GM12878 (cell line): ENCODE data around the gene ZFP36. TPM values are rescaled to one million over a fixed set of nuclear protein-coding genes. Genes with fewer than 3 reads are reported as not detected.

Experiments used
- BHLHE40 ChIP-seq, 2 experiments: fragments of 450-650 bp in 1 of 2; IDR thresholded peaks; 2 replicates each; pipeline ENCODE4 v1.6.1; 2011 to 2017; ENCODE audit warnings: low read depth in 2 of 2, borderline replicate concordance in 1 of 2, improper control_type of control experiment in 1 of 2, low read length in 1 of 2, mild to moderate bottlenecking in 1 of 2
- CBFB ChIP-seq: IDR thresholded peaks from 2 replicates; pipeline ENCODE4 v1.6.1; 2016; ENCODE audit warnings: antibody characterized with exemption, low read depth
- DPF2 ChIP-seq: fragments of 450-650 bp; IDR thresholded peaks from 2 replicates; pipeline ENCODE4 v1.6.1; 2017; ENCODE audit warnings: mild to moderate bottlenecking
- GATAD2B ChIP-seq: fragments of 450-650 bp; conservative IDR thresholded peaks from 2 replicates; pipeline ENCODE4 v1.6.1; 2017; ENCODE audit warnings: low read depth, mild to moderate bottlenecking, moderate library complexity
- IKZF2 ChIP-seq, 2 experiments: fragments of 450-650 bp; IDR thresholded peaks; 2 replicates each; pipeline ENCODE4 v1.6.1; 2017; ENCODE audit warnings: mild to moderate bottlenecking in 2 of 2, moderate library complexity in 2 of 2
- MTA2 ChIP-seq: fragments of 450-650 bp; IDR thresholded peaks from 2 replicates; pipeline ENCODE4 v1.6.1; 2016; ENCODE audit warnings: low read depth, mild to moderate bottlenecking, moderate library complexity
- MXI1 ChIP-seq: fragments of 150-350 bp; IDR thresholded peaks from 2 replicates; pipeline ENCODE4 v1.6.1; 2011; ENCODE audit warnings: low read depth, mild to moderate bottlenecking, inconsistent platforms, low read length, improper control_type of control experiment
- NRF1 ChIP-seq: conservative IDR thresholded peaks from 2 replicates; pipeline ENCODE4 v1.6.1; 2011; ENCODE audit warnings: mild to moderate bottlenecking, low read depth, low read length, improper control_type of control experiment
- POLR2A ChIP-seq: IDR thresholded peaks from 2 replicates; pipeline ENCODE4 v1.6.1; 2011; ENCODE audit warnings: low read depth, mild to moderate bottlenecking, low read length
- RAD51 ChIP-seq: fragments of 450-650 bp; IDR thresholded peaks from 2 replicates; pipeline ENCODE4 v1.6.1; 2016; ENCODE audit warnings: moderate library complexity, mild to moderate bottlenecking, inconsistent platforms
- ZNF24 ChIP-seq: fragments of 450-650 bp; IDR thresholded peaks from 2 replicates; pipeline ENCODE4 v1.6.1; 2017; ENCODE audit warnings: antibody characterized with exemption, mild to moderate bottlenecking
- ZSCAN29 ChIP-seq: fragments of 450-650 bp; IDR thresholded peaks from 2 replicates; pipeline ENCODE4 v1.6.1; 2017; ENCODE audit warnings: mild to moderate bottlenecking, moderate library complexity
- polyA plus RNA-seq, 11 experiments: library from polyadenylated mRNA; depleted of rRNA in 4 of 11; unstranded in 6 of 11; stranded (reverse) in 5 of 11; fragments of >200 nt; fragmentation: Nextera tagmentation in 4 of 11; fragmentation: Illumina TruSeq in 1 of 11; extraction: Ambion mirVana in 4 of 11; extraction: Trizol in 1 of 11; gene quantifications; 1 replicate in 1 of 11; 2 replicates in 10 of 11; pipeline versions ENCODE4 v1.2.1 to v1.2.3, GENCODE V29; 2011 to 2016; ENCODE audit warnings: inconsistent platforms in 2 of 11, missing spikeins in 2 of 11, low read depth in 1 of 11
- total RNA-seq, 4 experiments: library from RNA; depleted of rRNA in 3 of 4; stranded (reverse); fragments of >200 nt in 3 of 4; fragmentation: Illumina TruSeq in 1 of 4; extraction: Trizol in 1 of 4; gene quantifications; 2 replicates each; pipeline versions ENCODE4 v1.2.1 to v1.2.3, GENCODE V29; 2013 to 2021
- TF ChIP-seq, protein P1 (sequence below): IDR thresholded peaks from 2 replicates; pipeline ENCODE4 v1.6.1; 2012; ENCODE audit warnings: low read depth, low read length, improper control_type of control experiment
- TF ChIP-seq, protein P2 (sequence below): fragments of 150-350 bp; IDR thresholded peaks from 2 replicates; pipeline ENCODE4 v1.6.1; 2014; ENCODE audit warnings: mild to moderate bottlenecking, low read depth, low read length
- TF ChIP-seq, protein P3 (sequence below): IDR thresholded peaks from 2 replicates; pipeline ENCODE4 v1.6.1; 2012; ENCODE audit warnings: improper control_type of control experiment, low read depth, low read length; ENCODE audit not compliant: insufficient replicate concordance
- TF ChIP-seq, protein P4 (sequence below): IDR thresholded peaks from 2 replicates; pipeline ENCODE4 v1.6.1; 2011; ENCODE audit warnings: borderline replicate concordance, low read depth, mild to moderate bottlenecking, moderate library complexity, mixed read lengths, low read length; ENCODE audit not compliant: insufficient read depth; ENCODE audit errors: extremely low read length

ZFP36 gene
- total and polyA plus RNA-seq, 10 of the 15 experiments (the other 5 are each of a cell fraction or from before 2014, with no cell fraction given): 5.3 to 55.0 (median 18.1) TPM

DNA sequence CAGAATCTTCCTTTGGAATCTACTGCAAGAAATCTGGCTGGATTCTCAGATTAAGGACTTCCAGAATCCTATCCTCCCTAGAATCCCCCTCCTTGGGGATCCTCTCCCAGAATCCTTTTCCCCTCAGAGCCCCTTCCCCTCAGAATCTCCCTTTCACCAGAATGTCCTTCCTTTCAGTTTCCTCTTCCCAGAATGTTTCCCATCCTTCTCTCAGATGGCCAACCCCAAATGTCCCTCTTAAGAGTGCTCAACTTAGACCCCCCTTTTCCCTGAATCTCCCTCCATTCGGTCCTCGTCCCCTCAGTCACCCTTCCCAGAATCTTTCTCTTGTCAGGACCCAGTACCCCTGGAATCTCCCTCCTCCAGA, 29.7 kb downstream of the ZFP36 start (continued):
- 0 out of 2 replicates have a peak, but pooled peaks have one; percentile 13 for TF ChIP-seq RAD51
- no peak for TF ChIP-seq BHLHE40 (IDR thresholded peaks at IDR 0.05; ENCODE audit: borderline replicate concordance in 1 of 2, low read depth in 2 of 2, low read length in 1 of 2)
- TF ChIP-seq CBFB: no peak
- TF ChIP-seq ZNF24: no peak
- TF ChIP-seq, protein P1, sequence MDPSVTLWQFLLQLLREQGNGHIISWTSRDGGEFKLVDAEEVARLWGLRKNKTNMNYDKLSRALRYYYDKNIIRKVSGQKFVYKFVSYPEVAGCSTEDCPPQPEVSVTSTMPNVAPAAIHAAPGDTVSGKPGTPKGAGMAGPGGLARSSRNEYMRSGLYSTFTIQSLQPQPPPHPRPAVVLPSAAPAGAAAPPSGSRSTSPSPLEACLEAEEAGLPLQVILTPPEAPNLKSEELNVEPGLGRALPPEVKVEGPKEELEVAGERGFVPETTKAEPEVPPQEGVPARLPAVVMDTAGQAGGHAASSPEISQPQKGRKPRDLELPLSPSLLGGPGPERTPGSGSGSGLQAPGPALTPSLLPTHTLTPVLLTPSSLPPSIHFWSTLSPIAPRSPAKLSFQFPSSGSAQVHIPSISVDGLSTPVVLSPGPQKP: no peak
- TF ChIP-seq, protein P2, sequence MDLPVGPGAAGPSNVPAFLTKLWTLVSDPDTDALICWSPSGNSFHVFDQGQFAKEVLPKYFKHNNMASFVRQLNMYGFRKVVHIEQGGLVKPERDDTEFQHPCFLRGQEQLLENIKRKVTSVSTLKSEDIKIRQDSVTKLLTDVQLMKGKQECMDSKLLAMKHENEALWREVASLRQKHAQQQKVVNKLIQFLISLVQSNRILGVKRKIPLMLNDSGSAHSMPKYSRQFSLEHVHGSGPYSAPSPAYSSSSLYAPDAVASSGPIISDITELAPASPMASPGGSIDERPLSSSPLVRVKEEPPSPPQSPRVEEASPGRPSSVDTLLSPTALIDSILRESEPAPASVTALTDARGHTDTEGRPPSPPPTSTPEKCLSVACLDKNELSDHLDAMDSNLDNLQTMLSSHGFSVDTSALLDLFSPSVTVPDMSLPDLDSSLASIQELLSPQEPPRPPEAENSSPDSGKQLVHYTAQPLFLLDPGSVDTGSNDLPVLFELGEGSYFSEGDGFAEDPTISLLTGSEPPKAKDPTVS: no peak
- no peak for TF ChIP-seq POLR2A
- no peak for TF ChIP-seq NRF1
- TF ChIP-seq MXI1: no peak
- no peak for TF ChIP-seq ZSCAN29
- TF ChIP-seq DPF2: no peak
- TF ChIP-seq, protein P3, sequence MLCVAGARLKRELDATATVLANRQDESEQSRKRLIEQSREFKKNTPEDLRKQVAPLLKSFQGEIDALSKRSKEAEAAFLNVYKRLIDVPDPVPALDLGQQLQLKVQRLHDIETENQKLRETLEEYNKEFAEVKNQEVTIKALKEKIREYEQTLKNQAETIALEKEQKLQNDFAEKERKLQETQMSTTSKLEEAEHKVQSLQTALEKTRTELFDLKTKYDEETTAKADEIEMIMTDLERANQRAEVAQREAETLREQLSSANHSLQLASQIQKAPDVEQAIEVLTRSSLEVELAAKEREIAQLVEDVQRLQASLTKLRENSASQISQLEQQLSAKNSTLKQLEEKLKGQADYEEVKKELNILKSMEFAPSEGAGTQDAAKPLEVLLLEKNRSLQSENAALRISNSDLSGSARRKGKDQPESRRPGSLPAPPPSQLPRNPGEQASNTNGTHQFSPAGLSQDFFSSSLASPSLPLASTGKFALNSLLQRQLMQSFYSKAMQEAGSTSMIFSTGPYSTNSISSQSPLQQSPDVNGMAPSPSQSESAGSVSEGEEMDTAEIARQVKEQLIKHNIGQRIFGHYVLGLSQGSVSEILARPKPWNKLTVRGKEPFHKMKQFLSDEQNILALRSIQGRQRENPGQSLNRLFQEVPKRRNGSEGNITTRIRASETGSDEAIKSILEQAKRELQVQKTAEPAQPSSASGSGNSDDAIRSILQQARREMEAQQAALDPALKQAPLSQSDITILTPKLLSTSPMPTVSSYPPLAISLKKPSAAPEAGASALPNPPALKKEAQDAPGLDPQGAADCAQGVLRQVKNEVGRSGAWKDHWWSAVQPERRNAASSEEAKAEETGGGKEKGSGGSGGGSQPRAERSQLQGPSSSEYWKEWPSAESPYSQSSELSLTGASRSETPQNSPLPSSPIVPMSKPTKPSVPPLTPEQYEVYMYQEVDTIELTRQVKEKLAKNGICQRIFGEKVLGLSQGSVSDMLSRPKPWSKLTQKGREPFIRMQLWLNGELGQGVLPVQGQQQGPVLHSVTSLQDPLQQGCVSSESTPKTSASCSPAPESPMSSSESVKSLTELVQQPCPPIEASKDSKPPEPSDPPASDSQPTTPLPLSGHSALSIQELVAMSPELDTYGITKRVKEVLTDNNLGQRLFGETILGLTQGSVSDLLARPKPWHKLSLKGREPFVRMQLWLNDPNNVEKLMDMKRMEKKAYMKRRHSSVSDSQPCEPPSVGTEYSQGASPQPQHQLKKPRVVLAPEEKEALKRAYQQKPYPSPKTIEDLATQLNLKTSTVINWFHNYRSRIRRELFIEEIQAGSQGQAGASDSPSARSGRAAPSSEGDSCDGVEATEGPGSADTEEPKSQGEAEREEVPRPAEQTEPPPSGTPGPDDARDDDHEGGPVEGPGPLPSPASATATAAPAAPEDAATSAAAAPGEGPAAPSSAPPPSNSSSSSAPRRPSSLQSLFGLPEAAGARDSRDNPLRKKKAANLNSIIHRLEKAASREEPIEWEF: no peak
- TF ChIP-seq, protein P4, sequence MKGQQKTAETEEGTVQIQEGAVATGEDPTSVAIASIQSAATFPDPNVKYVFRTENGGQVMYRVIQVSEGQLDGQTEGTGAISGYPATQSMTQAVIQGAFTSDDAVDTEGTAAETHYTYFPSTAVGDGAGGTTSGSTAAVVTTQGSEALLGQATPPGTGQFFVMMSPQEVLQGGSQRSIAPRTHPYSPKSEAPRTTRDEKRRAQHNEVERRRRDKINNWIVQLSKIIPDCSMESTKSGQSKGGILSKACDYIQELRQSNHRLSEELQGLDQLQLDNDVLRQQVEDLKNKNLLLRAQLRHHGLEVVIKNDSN: no peak
- TF ChIP-seq MTA2: no peak; the same call in 1 of the 2 replicates
- TF ChIP-seq GATAD2B: no peak
- peak in 1 of 2 experiments; percentile 48; a peak in 1 of 4 replicates for TF ChIP-seq IKZF2 (IDR thresholded peaks at IDR 0.05)
- TF ChIP-seq, all 136 proteins: peak for 3
